ENCODE data around the gene PARD3. TPM values are rescaled to one million over a fixed set of nuclear protein-coding genes. Genes with fewer than 3 reads are reported as not detected.

Gene PARD3
- total RNA-seq, 1 donor from 2014 or later, result 37.5 TPM

DNA sequence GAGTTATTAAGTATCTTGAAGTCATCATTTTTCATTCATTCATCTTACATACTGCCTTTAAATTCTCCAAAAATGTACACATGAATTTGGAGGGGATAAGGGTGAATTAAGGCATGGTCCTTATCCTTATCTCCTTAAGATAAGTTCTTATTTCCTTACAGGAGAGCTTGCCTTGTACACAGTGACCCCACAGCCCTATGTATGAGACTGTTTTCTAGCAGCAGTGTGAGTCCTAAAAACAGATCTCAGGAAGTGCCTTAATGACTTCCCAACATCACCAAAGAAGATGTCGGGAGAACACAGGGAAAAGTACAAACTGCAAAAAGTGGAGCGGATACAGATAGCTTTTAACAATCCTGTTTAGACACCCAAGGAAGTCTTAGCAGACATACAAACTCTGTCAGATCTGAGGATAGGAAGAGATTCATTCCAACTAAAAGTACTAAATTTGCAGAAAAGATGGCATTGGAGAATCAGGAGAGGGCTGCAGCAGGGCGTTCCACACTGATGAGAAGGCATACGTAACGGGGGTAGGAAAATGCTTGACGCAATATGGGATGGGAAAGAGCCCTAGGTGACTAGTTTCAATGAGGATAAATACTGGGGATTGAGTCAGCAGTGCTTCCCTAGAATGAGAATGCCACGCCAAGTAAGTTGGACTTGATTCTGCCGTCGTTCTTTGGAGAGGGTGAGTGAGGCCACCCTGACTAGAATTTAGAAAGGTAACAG lies 570.2 kb downstream of the PARD3 start:
- H3K27me3 ChIP-seq, result no peaks in the 10 kb centered on the region
- intact Hi-C loops (cut with DNase I), result no loop called here
- no peaks in the 10 kb centered on the region for H3K36me3 ChIP-seq
- H3K4me3 ChIP-seq, result no peak overlapping the region
- TF ChIP-seq, protein P1, sequence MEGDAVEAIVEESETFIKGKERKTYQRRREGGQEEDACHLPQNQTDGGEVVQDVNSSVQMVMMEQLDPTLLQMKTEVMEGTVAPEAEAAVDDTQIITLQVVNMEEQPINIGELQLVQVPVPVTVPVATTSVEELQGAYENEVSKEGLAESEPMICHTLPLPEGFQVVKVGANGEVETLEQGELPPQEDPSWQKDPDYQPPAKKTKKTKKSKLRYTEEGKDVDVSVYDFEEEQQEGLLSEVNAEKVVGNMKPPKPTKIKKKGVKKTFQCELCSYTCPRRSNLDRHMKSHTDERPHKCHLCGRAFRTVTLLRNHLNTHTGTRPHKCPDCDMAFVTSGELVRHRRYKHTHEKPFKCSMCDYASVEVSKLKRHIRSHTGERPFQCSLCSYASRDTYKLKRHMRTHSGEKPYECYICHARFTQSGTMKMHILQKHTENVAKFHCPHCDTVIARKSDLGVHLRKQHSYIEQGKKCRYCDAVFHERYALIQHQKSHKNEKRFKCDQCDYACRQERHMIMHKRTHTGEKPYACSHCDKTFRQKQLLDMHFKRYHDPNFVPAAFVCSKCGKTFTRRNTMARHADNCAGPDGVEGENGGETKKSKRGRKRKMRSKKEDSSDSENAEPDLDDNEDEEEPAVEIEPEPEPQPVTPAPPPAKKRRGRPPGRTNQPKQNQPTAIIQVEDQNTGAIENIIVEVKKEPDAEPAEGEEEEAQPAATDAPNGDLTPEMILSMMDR (IDR thresholded peaks at IDR 0.05), result no peak
- no peak overlapping the region for H3K27ac ChIP-seq
- no peaks in the 10 kb centered on the region for H3K4me1 ChIP-seq
- no peaks in the 10 kb centered on the region for H3K9me3 ChIP-seq
- DNase-seq (ENCODE audit: low spot score in 2 of 2), result no peak

DNA sequence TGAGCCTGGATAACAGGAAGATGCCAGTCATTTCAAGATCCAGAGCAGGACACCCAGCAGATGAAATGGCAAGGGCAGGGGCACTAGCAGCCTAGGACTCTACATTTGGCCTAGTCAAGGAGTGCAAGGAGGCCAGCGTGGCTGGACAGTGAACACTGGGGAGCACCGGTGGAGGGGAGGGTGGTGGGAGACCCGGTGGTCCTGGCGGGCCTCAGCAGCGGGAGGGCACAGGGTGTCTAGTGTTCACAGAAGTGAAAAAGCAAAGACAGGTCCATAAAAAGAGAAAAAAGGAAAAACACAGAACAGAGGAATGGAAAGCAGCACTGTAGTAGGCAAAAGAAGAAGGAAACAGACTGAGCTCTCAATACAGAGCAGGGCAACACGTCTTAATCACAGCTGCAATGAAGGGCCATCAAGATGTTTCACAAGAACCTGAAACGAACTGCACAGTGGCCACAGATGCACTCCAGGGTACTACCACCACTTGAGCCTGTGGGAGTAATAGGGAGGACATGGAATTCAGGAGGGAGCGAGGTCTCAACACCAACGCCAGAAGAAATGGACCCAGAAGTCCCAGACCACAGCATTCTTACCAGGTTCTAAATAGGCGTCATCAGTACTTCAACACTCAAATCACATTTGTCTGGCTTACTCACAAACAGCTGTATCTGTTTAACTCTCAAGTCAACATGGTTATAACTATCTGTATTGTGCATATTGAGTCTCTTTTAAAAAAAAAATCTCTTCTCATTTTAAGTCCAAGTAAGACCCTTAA lies 573.7 kb downstream of the PARD3 start:
- TF ChIP-seq, protein P1 (IDR thresholded peaks at IDR 0.05), result no peak
- intact Hi-C loops (cut with DNase I), result no loop called here
- Histone ChIP-seq H3K4me3 (no peak overlapping the region), H3K27me3 (no peaks in the 10 kb centered on the region), H3K36me3 (no peaks in the 10 kb centered on the region), H3K27ac (no peak overlapping the region), H3K9me3 (no peaks in the 10 kb centered on the region), H3K4me1 (no peaks in the 10 kb centered on the region)
- DNase-seq (ENCODE audit: low spot score in 2 of 2), result no peak

DNA sequence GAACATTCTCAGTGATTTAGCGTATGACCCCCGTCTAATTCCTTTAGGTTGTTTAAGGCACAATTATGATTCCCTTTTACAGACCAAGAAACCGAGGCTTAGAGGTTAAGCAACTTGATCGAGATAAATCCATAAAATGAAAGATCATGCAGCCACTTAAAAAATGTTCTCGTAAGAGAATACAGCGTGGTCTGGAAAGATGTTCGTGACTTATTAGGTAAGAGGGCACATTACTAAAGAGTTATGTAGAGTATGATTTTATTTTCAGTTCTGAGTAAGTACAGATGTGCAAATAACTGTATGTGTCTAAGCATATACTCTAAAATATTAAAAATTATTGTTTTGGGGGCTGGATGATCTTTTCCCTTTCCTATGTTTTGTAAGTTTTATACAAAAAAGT lies 575.1 kb downstream of the PARD3 start:
- no peak overlapping the region for H3K4me3 ChIP-seq
- TF ChIP-seq, protein P1 (IDR thresholded peaks at IDR 0.05), result no peak
- intact Hi-C loops (cut with DNase I), result no loop called here
- H3K36me3 ChIP-seq, result no peaks in the 10 kb centered on the region
- no peaks in the 10 kb centered on the region for H3K9me3 ChIP-seq
- H3K4me1 ChIP-seq, result no peaks in the 10 kb centered on the region
- no peak overlapping the region for H3K27ac ChIP-seq
- DNase-seq (ENCODE audit: low spot score in 2 of 2), result no peak
- H3K27me3 ChIP-seq, result no peaks in the 10 kb centered on the region

DNA sequence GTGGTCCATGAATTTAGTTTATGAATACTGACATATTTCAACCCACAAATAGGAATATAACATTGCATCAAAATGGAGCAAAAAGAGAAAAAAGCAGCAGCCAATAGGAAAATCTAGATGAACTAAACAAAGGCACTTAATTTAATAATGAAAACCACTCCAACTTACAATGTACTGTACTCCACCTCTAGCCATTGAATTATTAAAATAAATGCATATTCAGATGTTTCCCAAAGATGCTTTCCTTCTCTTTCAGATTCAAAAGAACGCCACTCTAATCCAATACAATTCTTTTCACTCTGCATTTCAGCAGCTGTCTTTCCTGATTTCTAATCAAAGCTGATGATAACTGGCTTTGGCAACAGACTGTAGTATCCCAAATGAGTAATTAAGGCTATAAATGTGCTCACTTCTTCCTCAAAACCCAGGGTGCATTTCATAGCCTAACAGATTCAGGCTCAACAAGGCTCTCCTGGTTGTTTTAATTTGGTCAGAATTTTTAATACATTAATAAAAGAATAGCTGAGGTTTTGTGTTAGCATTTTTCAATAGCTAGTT lies 577.1 kb downstream of the PARD3 start:
- TF ChIP-seq, protein P1 (IDR thresholded peaks at IDR 0.05), result no peak
- Histone ChIP-seq H3K27me3 (no peaks in the 10 kb centered on the region), H3K27ac (no peak overlapping the region), H3K9me3 (no peaks in the 10 kb centered on the region), H3K4me1 (no peaks in the 10 kb centered on the region), H3K36me3 (no peaks in the 10 kb centered on the region), H3K4me3 (no peak overlapping the region)
- no peak for DNase-seq (ENCODE audit: low spot score in 2 of 2)
- intact Hi-C loops (cut with DNase I), result no loop called here

DNA sequence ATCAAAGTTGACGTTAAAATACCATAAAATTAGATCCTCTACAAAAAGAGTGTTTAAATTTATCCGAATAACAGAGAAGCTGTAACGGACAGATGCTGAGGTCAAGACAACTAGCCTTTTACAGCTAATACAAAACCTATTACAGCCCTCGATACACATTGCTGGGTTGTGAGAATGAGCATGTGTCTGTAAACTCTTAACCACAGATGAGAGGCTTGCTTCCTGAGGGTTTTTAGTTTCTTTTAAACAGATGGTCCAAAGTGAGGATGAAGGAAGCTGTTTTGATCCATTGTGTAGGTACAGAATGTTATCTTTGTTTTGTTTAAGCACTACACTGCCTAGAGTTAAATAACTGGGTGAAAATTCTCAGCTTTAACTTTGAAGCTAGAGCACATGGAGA lies 578.2 kb downstream of the PARD3 start:
- no peak for DNase-seq (ENCODE audit: low spot score in 2 of 2)
- Histone ChIP-seq H3K27me3 (no peaks in the 10 kb centered on the region), H3K4me3 (no peak overlapping the region), H3K9me3 (no peaks in the 10 kb centered on the region), H3K27ac (no peak overlapping the region), H3K36me3 (no peaks in the 10 kb centered on the region), H3K4me1 (no peaks in the 10 kb centered on the region)
- intact Hi-C loops (cut with DNase I), result no loop called here
- TF ChIP-seq, protein P1 (IDR thresholded peaks at IDR 0.05), result no peak
